Mesenchymal stem cell (in vitro differentiated cells and primary cell): ENCODE measurements around the gene NUDT16L1.

Source experiments
- DNase-seq: peaks from one replicate; pipeline ENCODE4 v3.0.0-alpha.2; 2013
- H2AFZ ChIP-seq: one replicate; pipeline ENCODE4 v1.6.1; 2013; ENCODE audit warnings: low read depth, mild to moderate bottlenecking, control low read depth, inconsistent platforms, low read length, moderate library complexity
- H2AK5ac ChIP-seq: 2 replicates; pipeline ENCODE4 v1.6.1; 2013; ENCODE audit warnings: low read length, moderate library complexity, mild to moderate bottlenecking, inconsistent platforms; ENCODE audit not compliant: severe bottlenecking
- H2BK120ac ChIP-seq: one replicate; pipeline ENCODE4 v1.6.1; 2013; ENCODE audit warnings: low read depth, mild to moderate bottlenecking, inconsistent platforms, low read length, moderate library complexity
- H2BK12ac ChIP-seq, 2 experiments: one replicate each; pipeline ENCODE4 v1.6.1; 2013; ENCODE audit warnings: inconsistent platforms in 2 of 2, low read length in 2 of 2, mild to moderate bottlenecking in 2 of 2, moderate library complexity in 2 of 2, control low read depth in 1 of 2
- H2BK15ac ChIP-seq: one replicate; pipeline ENCODE4 v1.6.1; 2013; ENCODE audit warnings: mild to moderate bottlenecking, low read depth, inconsistent platforms; ENCODE audit not compliant: poor library complexity, severe bottlenecking
- H2BK5ac ChIP-seq: 2 replicates; pipeline ENCODE4 v1.6.1; 2013; ENCODE audit warnings: low read depth, mild to moderate bottlenecking, low read length, control low read depth, inconsistent platforms; ENCODE audit not compliant: poor library complexity, severe bottlenecking
- H3K14ac ChIP-seq, 2 experiments: one replicate each; pipeline ENCODE4 v1.6.1; 2013; ENCODE audit warnings: inconsistent platforms in 2 of 2, low read length in 2 of 2, control low read depth in 1 of 2, mild to moderate bottlenecking in 1 of 2, moderate library complexity in 1 of 2
- H3K18ac ChIP-seq, 2 experiments: one replicate each; pipeline ENCODE4 v1.6.1; 2013; ENCODE audit warnings: inconsistent platforms in 2 of 2, low read length in 2 of 2, control low read depth in 1 of 2, low read depth in 1 of 2, mild to moderate bottlenecking in 1 of 2
- H3K23ac ChIP-seq, 2 experiments: one replicate each; pipeline ENCODE4 v1.6.1; 2013; ENCODE audit warnings: inconsistent platforms in 2 of 2, low read length in 2 of 2, mild to moderate bottlenecking in 2 of 2, moderate library complexity in 2 of 2, control low read depth in 1 of 2
- H3K27ac ChIP-seq: 2 replicates; pipeline ENCODE4 v1.5.1; 2013; ENCODE audit warnings: mild to moderate bottlenecking, moderate library complexity, low read length, control low read depth, inconsistent platforms; ENCODE audit not compliant: poor library complexity, severe bottlenecking
- H3K27me3 ChIP-seq, 2 experiments: 2 replicates each; pipeline versions ENCODE4 v1.6.1 to v1.7.0; 2013; ENCODE audit warnings: low read length in 2 of 2, mild to moderate bottlenecking in 2 of 2, moderate library complexity in 2 of 2, control low read depth in 1 of 2, inconsistent platforms in 1 of 2; ENCODE audit not compliant: control insufficient read depth in 1 of 2, insufficient read depth in 1 of 2
- H3K36me3 ChIP-seq, 2 experiments: 2 replicates each; pipeline versions ENCODE4 v1.6.1 to v1.7.0; 2013; ENCODE audit warnings: low read length in 2 of 2, control low read depth in 1 of 2, inconsistent platforms in 1 of 2, low read depth in 1 of 2, mild to moderate bottlenecking in 1 of 2; ENCODE audit not compliant: insufficient read depth in 2 of 2, control insufficient read depth in 1 of 2
- H3K4ac ChIP-seq, 2 experiments: one replicate each; pipeline ENCODE4 v1.6.1; 2013; ENCODE audit warnings: inconsistent platforms in 2 of 2, low read length in 2 of 2, mild to moderate bottlenecking in 2 of 2, moderate library complexity in 2 of 2, control low read depth in 1 of 2, low read depth in 1 of 2
- H3K4me1 ChIP-seq: 2 replicates; pipeline ENCODE4 v1.6.1; 2013; ENCODE audit warnings: low read depth, low read length, control low read depth; ENCODE audit not compliant: control insufficient read depth, insufficient read depth
- H3K4me2 ChIP-seq: 2 replicates; pipeline ENCODE4 v1.6.1; 2013; ENCODE audit warnings: low read length, mild to moderate bottlenecking, inconsistent platforms; ENCODE audit not compliant: poor library complexity, severe bottlenecking
- H3K4me3 ChIP-seq, 2 experiments: 2 replicates each; pipeline versions ENCODE4 v1.5.1 to v1.7.0; 2013; ENCODE audit warnings: low read length in 2 of 2, mild to moderate bottlenecking in 2 of 2, control low read depth in 1 of 2, low read depth in 1 of 2; ENCODE audit not compliant: insufficient read depth in 1 of 2
- H3K79me1 ChIP-seq: replicated peaks from 2 replicates; pipeline ENCODE4 v1.6.1; 2013; ENCODE audit warnings: mild to moderate bottlenecking, control low read depth, low read length, inconsistent platforms; ENCODE audit not compliant: poor library complexity, severe bottlenecking
- H3K9ac ChIP-seq: 2 replicates; pipeline ENCODE4 v1.7.0; 2013; ENCODE audit warnings: mild to moderate bottlenecking, low read length, moderate library complexity
- H3K9me3 ChIP-seq: 2 replicates; pipeline ENCODE4 v1.7.0; 2013; ENCODE audit warnings: mild to moderate bottlenecking, low read length; ENCODE audit not compliant: control insufficient read depth
- H4K8ac ChIP-seq: one replicate; pipeline ENCODE4 v1.6.1; 2013; ENCODE audit warnings: inconsistent platforms, mild to moderate bottlenecking, low read length, moderate library complexity
- H4K91ac ChIP-seq: one replicate; pipeline ENCODE4 v1.6.1; 2013; ENCODE audit warnings: mild to moderate bottlenecking, low read length, inconsistent platforms
- WGBS: methylation state at CpG from one replicate; pipeline ENCODE4 v1.1.7; 2013; ENCODE audit warnings: mixed read lengths; 5-methylcytosine and 5-hydroxymethylcytosine counted together

NUDT16L1 gene

GRCh38 chr16:4654011-4654963 is 39.1 kb upstream of the NUDT16L1 start:
- H3K4me1 ChIP-seq: peaks cover 33% of the 10 kb centered on the region
- H2AFZ ChIP-seq: no peak overlapping the region
- H2BK5ac ChIP-seq: no peak overlapping the region
- no peak overlapping the region for H3K4me2 ChIP-seq
- WGBS: 97% methylated on average over 16 of the region's 16 CpGs
- no peak overlapping the region for H2BK12ac ChIP-seq
- no peak overlapping the region for H3K14ac ChIP-seq
- H3K18ac ChIP-seq: no peak overlapping the region
- H3K23ac ChIP-seq: no peak overlapping the region
- H2BK120ac ChIP-seq: no peak overlapping the region
- H3K79me1 ChIP-seq: peaks cover 70% of the 10 kb centered on the region
- H3K9me3 ChIP-seq: no peaks in the 10 kb centered on the region
- H3K4me3 ChIP-seq: peak overlapping the region in 1 of 2 experiments; percentile 14
- H4K8ac ChIP-seq: no peak overlapping the region
- H3K27ac ChIP-seq: no peak overlapping the region
- no peak overlapping the region for H3K4ac ChIP-seq
- H4K91ac ChIP-seq: no peak overlapping the region
- no peak overlapping the region for H2AK5ac ChIP-seq
- no peak overlapping the region for H3K9ac ChIP-seq
- H3K36me3 ChIP-seq: peaks cover 79 to 85% of the 10 kb centered on the region in 2 experiments
- DNase-seq: no peak
- H3K27me3 ChIP-seq: no peaks in the 10 kb centered on the region
- H2BK15ac ChIP-seq: no peak overlapping the region

GRCh38 chr16:4654964-4655590 is 38.3 kb upstream of the NUDT16L1 start:
- Histone ChIP-seq H3K14ac (peak overlapping the region in 1 of 2 experiments; percentile 18), H2BK5ac (no peak overlapping the region), H3K9me3 (no peaks in the 10 kb centered on the region), H4K8ac (no peak overlapping the region), H3K9ac (no peak overlapping the region), H4K91ac (no peak overlapping the region), H3K79me1 (peaks cover 72% of the 10 kb centered on the region), H3K4me1 (peaks cover 35% of the 10 kb centered on the region), H3K23ac (no peak overlapping the region), H2BK15ac (no peak overlapping the region), H2BK120ac (no peak overlapping the region), H3K18ac (no peak overlapping the region), H3K36me3 (peaks cover 76 to 86% of the 10 kb centered on the region in 2 experiments), H3K27me3 (no peaks in the 10 kb centered on the region), H3K4me2 (no peak overlapping the region), H2BK12ac (no peak overlapping the region), H2AFZ (no peak overlapping the region), H3K27ac (no peak overlapping the region), H3K4me3 (no peak overlapping the region), H2AK5ac (no peak overlapping the region), H3K4ac (no peak overlapping the region)
- 98% methylated on average over 12 of the region's 12 CpGs for WGBS
- DNase-seq: no peak

GRCh38 chr16:4655801-4656200 is 37.6 kb upstream of the NUDT16L1 start:
- Histone ChIP-seq H3K79me1 (peaks cover 72% of the 10 kb centered on the region), H3K9me3 (no peaks in the 10 kb centered on the region), H2AFZ (no peak overlapping the region)

GRCh38 chr16:4656221-4656620 is 37.1 kb upstream of the NUDT16L1 start:
- Histone ChIP-seq H3K4me2 (no peak overlapping the region), H2BK12ac (no peak overlapping the region), H2AK5ac (no peak overlapping the region), H3K14ac (no peak overlapping the region), H2BK15ac (no peak overlapping the region), H2AFZ (no peak overlapping the region), H3K4me1 (peaks cover 43% of the 10 kb centered on the region), H2BK5ac (no peak overlapping the region), H3K18ac (no peak overlapping the region), H2BK120ac (no peak overlapping the region), H4K8ac (no peak overlapping the region), H3K36me3 (peaks cover 67 to 87% of the 10 kb centered on the region in 2 experiments), H3K79me1 (peaks cover 73% of the 10 kb centered on the region), H3K9ac (no peak overlapping the region), H3K23ac (no peak overlapping the region), H4K91ac (no peak overlapping the region), H3K9me3 (no peaks in the 10 kb centered on the region), H3K27ac (no peak overlapping the region), H3K4ac (no peak overlapping the region), H3K4me3 (no peak overlapping the region), H3K27me3 (no peaks in the 10 kb centered on the region)
- no peak for DNase-seq
- 97% methylated on average over 12 of the region's 12 CpGs for WGBS

More at GRCh38 chr16:4655801-4656200, 37.6 kb upstream of the NUDT16L1 start:
- Histone ChIP-seq H2BK15ac (no peak overlapping the region), H4K8ac (no peak overlapping the region), H3K36me3 (peaks cover 70 to 87% of the 10 kb centered on the region in 2 experiments), H3K23ac (no peak overlapping the region), H3K27me3 (no peaks in the 10 kb centered on the region), H3K9ac (no peak overlapping the region), H3K14ac (no peak overlapping the region), H3K4me1 (peaks cover 42% of the 10 kb centered on the region), H2AK5ac (no peak overlapping the region), H3K4me2 (no peak overlapping the region), H3K4ac (no peak overlapping the region), H3K4me3 (no peak overlapping the region), H3K27ac (no peak overlapping the region), H3K18ac (no peak overlapping the region), H2BK5ac (no peak overlapping the region), H2BK120ac (no peak overlapping the region), H2BK12ac (no peak overlapping the region), H4K91ac (no peak overlapping the region)
- WGBS: over 99% methylated on average over 6 of the region's 6 CpGs
- DNase-seq: no peak
